NCI-H1417 (cell line): ENCODE data around the gene TMEM273.

Source experiments
- DNase-seq, 3 experiments: peaks; one replicate each; lab custom pipeline; 2025; lab: John Stamatoyannopoulos, UW

The TMEM273 gene

DNA sequence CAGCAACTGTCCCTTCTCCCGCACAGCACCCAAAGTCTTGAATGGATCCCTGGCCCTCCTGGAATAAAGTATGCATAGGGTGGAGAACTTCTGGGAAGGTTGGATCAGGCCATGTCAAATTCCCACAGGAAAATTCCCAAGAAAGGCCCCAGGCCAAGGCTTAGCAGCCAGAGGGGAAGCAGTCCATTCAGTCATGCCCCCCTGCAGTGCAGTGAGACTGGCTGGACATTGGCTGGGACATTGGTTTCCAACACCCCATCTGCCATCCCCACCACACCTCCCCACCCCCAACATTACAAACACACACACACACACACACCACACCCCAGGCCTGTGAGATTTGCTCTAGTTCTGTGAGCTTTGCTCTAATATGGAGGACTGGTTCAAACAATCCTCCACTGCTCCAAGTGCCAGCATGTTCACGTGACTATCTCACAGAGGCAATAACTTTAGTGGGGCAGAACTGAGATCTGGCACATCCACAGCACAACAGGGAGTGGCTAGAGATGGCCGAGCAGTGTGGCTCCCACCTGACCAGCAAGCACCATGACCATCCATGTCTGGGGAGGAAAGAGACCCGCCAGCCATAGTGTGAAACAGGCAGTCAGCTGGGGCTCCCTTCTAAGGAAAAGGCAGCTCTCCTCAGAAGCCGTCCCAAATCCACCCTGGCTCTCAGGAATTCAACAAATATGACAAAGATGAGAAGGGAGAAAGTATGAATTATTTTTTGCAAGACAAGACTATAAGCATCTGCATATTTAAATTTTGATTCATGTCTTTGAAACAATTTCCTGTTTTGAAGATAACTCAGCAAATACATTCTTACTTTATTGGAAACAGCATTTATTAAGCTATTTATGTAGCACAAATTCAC is 47.6 kb downstream of the TMEM273 start:
- no peak for DNase-seq

DNA sequence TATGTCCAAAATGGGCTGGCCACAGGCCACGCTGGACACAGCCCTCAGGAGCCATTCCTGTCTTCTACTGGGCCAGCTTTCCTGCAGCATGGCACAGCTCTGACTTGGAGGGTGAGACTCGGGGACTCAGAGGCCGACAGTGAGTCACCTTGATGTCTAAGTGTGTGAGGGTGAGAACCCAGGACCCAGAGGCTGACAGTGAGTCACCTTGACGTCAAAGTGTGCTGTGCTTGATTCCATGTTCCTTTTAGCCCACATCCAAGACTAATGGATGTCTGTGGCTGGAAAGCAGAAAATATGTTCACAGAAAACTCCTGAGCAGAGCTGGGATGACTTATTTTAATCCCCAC is 48.4 kb downstream of the TMEM273 start:
- DNase-seq, result no peak

DNA sequence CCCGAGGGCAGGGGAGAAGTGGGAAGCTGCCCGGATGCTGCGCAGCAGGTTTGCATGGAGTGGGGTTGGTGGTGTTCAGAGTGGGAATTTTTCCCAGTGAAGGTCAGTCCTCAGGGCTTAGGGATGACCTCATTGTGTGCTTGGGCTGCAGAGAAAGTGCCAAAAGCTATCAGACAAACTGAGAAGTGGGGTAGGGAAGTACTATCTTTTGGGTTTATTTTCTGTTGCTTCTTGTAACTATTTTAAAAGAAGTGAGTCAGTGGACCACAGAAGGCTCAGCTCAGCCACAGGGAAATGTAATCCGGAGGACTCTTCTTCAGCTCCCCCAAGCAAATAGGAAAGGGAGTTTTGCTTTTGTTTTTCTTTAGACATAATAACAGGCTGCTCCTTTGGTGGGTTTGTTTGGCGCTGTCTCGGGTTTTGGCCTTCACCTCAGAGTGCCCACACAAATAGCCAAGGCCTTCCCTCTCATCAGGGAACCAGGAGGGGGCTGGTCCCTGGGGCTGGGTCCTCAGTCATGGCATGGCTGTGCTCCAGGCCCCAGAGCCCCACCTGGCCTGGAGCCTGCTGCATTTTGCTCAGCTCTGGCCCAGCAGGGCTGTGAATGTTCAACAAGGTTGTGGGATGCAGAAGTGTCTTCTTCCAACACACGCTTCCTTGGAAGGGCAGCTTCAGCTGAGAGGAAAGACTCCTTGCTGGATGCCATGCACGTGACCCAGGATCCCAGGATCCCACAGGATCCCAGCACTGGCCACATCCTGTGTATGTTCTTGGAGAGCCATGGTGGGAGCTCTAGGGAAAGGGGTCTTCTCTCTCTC is 49.0 kb downstream of the TMEM273 start:
- no peak for DNase-seq

DNA sequence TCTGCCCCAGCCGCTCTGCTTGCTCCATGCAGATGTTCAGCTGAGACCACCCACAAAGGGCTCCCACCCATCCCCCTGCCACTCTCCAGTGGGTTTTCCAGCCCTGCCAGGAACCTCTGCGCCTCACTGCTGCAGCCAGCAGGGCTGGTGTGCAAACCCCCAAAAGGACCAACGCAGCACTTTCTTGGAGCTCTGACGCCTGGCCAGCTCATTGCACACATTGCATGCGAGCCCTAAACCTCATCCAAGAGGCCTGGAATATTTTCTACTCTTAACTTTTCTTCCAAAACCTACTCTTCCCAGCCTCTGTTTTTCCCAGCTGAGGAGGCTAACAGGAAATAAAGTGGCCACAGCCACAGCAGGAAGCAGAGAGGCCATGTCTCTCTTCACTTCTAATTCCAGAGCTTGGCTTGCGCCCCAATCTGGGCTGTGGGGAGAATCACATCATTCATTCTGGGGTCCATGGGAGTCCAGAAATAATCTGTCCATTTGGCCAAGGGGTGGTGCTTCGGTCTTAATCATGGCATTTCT is 49.8 kb downstream of the TMEM273 start:
- no peak for DNase-seq

DNA sequence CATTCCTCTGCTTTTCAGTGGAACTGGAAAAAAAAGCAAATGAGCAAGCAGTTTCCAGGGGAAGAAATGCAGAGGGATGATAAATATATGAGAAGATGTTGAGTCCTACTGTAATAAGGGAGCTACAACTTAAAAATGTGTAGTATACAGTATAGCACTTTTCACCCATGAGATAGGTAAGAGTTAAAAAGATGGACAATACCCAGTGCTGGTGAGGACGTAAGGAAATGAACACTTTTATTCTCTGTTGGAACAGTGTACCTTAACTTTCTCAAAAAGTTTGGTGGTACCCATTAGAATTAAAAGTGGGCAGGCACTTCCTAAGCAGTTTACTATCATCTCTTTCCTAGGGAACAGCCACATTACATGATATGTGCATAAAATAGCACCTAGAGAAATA is 51.7 kb downstream of the TMEM273 start:
- no peak for DNase-seq

DNA sequence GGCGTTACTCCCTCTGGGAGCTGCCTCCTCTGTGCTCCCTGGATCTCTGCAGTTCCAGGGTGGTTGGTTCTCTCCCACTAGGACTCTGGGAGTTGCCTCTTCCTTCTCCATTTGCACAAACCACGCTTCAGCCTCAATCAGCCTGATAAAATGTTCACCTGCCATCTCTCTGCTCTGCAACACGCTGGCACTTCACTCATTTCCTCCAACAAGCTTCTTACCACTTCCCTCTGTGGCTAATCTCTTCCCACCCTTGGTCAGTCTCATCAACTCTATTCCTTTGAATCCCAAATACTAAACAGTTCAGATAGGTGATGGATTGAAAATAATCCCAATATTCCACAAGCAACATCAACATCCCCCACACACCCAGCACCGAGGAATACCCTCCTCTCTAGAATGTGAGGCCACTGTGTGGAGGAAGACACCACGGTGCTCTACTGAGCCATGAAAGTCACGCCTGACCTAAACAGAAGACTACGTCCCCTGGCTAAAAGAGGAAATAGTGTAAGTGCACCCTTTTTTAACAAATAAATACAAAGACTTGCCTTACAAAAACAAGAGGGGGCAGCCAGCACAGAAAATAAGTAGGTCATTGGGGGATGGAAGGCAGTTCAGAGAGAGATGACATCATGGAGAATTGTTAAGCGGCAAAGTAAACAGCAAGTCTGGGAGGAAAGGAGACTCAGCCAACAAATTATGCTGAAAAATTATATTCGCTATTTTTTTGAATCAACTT is 52.4 kb downstream of the TMEM273 start:
- DNase-seq, result no peak

DNA sequence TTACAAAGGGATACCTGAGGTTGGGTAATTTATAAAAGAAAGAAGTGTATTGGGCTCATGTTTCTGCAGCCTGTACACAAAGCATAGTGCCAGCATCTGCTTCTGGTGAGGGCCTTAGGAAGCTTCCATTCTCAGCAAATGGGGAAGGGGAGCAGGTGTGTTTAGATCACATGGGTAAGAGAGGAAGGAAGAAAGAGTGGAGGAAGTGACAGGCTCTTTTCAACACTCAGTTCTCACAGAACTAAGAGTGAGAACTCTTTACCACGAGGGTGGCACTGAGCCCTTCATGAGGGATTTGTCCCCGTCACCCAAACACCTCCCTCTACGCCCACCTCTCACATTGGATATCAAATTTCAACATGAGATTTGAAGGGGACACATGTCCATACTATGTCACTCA is 53.9 kb downstream of the TMEM273 start:
- no peak for DNase-seq

DNA sequence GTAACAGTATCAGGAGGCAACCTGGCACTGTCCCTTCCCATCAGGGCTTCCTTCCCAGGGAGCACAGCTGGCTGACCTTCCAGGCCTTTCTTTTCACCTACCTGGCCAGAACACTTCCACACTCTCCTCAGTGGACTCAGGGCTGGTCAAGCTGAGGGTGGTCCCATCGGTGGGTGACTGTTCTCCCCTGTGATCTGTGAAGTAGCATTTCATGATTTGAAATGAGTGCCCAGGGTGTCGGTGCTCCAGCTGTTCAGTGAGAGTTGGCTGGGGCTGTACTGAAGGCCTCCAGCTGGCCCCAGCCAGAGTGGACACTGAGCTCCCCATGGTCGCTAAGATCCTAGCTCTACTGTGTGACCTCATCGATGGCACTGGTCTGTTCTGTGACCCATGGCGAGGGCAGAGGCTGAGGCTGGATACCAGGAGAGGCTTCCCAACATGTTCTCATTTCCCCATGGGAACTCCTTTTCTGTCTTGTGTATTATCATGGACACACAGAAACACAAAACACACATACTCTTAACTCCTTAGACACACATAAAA is 54.4 kb downstream of the TMEM273 start, which contains the start of gene FAM170B:
Gene FAM170B (minus strand): TSS at position 316 of the 543 bp plus-strand sequence. CDS start 103 bp downstream, at position 213.
- no peak for DNase-seq

DNA sequence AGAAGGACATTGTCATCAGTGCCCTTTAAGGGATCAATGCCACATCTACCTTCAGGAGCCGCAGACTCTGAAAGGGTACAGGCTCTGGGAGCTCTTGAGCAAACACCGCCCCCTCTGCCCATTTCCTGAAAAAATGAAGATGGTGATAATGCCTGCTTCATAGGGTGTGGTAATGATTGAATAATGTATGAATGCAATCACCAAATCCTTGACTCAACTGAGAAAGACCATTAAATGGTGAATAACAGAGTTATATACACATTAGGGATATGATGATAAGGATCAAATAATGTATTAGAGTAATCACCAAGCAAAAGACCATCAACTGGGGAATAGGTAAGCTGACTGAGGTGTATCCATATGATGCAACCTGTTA is 55.8 kb downstream of the TMEM273 start:
- no peak for DNase-seq

DNA sequence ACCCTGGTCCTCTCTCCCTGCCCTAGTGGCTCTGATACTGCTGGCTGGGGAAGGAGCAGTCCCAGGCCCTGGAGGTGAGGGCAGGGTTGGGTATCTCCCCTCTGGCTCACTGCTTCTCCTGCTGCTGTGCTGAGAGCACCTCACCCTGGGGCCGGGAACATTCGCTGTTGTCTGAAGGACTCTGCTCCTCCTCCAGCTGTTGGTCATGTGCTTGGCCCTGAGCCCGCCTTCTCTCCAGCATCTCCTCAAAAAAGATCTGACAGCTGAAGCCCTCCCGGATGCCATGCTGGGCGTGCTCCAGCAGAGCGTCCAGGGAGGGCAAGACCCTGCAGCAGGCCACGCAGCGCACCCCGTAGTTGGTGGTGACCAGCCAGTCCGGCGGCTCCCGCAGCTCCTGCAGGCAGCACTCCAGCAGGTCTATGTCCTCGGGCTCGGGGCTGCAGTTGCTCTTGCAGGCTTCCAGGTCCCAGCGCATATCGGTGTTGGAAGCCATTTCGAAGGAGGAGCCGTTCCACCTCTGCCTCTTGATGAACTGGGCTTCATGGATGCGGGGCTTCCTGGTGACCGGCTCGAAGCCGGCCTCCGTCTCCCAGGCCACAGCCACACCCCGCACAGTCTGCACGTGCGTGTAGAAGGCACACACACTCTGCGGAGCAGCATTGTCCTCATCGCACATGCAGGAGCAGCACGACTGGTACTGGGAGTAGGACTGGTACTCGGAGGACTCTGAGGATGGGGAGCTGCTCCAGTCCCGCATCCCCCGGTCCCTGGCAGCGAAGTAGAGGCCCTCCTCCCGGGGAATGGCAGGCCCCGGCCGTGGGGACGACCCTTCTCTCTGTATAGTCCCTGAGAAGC is 56.5 kb downstream of the TMEM273 start:
- DNase-seq, result peak in 2 of 3 experiments; percentile 13 to 26

DNA sequence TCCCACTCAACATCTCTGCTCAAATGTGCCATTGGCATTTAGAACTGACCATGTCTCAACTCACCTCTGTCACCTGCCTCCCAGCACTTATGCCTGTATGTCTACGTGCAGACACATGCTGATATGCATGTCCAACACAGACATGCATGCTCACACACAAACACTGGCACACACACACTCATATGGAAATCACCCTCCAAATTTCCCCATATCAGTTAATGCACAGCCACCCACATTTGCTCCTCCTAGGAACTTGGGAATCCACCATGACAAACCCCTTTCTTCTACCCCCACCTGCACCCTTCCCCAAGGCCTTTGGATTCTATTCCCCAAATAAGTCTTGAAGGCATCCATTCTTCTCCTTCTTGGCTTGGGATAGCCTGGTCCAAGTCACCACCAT is 58.8 kb downstream of the TMEM273 start:
- DNase-seq, result no peak

DNA sequence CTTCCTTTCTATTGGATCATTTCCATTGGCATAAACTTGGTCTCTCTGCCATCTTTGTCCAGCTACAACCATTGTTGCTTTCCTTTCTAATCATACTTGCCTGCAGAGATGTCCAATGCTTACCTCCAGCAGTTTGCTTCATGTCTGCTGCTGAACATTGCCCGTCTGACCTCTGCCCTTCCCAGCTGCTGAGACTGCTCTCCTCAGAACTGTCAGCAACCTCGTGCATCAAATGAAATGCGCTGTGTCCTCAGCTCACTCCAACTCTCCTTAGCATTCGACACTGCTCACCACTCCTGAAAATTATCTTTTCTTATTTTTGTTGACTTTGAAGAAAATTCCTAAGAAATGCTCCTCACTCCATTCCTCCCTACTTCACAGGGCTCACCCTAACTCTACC is 59.3 kb downstream of the TMEM273 start:
- DNase-seq, result no peak

DNA sequence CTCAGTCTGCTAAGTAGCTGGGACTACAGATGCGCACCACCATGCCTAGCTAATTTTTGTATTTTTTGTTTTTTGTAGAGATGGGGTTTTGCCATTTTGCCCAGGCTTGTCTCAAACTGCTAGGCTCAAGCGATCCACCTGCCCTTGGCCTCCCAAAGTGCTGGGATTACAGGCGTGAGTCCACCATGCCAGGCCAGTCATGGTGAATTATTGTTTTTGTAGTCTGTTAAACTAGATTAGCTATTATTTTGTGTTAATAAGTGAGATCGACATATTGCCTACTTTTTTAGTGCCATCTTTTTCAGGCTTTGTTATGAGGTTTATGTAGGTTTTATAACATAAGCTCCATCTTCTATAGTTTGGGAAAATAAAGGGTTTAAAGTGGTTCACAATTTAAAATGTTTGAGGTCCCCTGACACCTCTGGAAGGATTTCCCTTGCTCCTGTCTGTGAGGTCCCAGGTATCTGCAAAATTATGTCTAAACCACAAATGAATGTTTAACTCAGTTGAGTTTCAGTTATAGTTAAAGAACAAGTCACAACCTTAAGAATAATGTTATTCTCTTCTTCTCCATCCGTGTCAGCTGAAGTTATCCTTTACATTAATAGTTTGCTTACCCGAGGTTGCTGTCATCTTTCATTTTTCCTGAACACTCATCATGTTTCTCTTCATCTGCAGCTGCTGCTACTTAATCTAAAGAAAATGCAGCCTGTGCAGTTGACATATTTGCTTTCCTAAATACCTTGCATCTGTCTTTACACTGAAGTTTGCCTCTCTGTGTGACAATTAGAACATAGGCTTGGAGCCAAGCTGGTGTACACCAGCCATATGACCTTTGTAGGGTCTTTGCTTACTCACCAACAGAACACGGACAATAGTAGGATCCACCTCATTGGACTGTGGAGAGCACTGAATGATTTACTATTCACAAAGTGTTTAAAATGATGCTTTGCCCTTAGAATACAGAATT is 63.9 kb downstream of the TMEM273 start:
- DNase-seq, result peak in 1 of 3 experiments; percentile 2

DNA sequence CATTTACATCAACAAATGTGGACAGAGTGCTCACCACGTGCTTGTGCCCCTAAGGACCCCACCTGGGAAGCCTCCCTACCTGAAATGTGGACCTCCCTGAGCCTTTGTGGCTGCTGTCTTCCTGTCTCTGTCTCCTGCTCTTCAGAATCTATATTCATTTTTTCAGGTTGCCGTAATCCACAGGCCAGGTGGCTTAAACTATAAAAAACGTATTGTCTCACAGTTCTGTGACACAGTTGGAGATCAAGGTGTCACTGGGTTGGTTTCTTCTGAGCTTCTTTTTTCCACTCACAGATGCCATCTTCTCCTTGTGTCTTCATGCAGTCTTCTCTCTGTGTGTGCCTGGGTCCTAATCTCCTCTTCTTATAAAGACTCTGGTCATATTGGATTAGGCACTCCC is 67.3 kb downstream of the TMEM273 start:
- no peak for DNase-seq

DNA sequence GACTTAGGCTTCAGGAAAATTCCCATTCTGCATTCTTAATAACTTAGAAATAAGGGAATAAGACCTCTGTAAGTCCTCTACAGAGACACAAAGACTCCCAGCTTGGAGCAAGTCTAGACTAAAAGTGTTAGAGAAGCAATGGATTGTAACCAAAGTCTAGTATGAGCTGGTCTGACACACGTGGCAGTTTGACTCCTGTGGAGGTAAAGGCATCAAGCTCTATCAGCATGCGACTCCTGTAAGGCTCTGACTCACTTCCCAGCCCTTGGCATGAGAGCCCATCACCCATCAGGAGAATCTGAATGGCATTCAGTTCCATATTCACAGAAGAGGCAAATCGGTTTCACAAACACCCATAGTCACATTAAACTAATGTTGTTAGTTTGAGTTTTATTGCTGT is 68.4 kb downstream of the TMEM273 start:
- no peak for DNase-seq

DNA sequence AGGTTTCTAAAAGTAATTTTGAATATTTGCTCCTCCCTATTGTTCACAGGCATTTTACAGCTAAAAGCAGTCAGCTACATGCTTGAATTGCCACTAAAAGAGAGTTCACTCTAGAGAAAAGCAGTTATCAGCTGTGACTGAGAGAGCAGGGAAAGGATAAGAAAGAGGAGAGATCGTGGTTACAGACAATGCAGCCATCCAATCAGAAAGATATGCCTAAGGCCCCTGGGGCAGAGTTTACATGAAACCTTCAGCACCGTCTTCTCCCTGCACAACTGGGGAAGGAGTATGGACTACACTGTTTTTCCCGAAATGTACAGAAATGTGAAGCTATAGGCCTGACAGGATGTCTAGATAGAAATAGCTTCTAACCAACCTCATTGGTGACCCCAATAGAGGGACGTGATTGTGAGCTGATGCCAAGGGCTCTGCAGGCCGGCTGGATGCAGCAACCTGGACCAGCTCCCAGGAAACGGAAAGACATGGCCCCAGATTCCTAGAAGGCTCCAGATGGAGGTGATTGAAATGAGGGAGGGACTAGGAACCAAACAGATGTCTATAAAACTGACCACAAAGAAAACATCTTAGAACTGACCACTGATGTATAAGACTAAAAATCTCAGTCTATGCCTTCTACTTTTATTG is 69.6 kb downstream of the TMEM273 start:
- DNase-seq, result no peak

DNA sequence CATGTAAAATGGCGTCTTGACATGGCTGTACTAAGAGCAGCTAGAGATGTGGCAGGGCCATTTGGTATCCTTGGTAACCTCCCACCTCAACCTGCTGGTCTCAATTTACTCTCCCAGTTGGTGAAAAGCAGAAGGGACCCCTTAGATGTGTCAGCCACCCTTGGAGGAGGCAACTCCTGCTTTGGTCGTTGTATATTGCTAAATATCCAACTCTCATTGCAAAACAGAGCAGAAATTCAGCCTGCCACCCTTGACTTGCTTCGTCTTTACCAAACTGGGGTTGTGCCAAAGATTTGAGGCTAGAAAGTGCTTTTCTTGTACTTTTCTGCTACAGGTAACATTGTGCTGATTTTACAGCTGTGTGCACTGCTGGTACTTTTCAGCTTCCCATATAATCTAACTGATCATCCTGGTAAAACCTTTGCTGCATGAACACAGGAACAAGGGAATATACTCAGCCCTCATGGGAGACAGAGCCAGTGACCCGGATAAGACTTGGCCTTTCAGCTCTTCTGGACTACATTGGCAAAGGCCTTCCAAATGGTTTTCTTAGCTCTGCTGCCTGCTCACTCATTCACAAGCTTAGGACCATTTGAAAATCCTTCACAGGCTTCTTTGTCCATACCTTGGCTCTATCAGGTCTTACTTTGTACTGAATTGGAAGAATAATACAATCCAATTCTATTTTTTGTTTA is 70.7 kb downstream of the TMEM273 start:
- DNase-seq, result no peak

DNA sequence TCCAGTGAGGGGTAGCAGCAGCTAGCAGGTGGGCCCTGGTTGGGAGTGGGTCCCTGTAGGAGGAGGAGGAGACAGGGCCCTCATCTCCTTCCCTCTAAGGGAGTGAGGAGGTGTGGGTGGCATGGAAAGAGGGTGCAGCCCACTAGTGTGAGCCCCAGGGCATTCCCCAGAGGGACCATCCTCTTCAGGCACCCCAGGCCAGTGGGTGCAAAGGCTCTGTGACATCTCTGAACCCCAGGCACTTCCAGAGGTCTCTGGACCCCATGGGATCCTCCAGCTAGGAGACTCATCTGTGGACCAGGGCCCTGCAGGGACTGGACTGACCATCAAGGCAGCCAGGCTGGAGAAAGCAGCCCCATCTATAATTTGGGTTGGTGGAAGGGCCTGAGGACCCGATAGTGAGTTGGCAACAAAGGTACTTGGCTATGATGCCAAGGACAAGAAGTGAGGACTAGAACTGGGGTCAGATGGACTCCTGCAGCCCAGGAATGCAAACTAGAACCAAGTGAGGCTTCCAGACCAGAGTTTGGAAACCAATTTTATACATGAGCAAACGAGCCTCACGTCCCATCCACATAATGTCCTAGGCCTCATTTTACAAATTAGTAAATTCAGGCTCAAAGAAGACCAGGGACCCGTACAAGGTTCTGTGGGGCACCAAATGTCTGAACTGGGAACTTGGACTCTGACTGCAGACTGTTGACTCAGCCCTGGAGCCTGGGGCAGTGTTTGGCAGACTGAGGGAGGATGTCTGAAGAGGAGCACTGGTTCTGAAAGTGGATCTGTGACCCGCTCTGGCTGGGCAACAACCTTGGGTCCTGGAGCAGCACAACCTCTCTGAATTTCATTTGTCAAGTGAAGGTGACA is 71.4 kb downstream of the TMEM273 start:
- no peak for DNase-seq
